Mucosa of stomach (tissue), 1 donor: ENCODE measurements around the gene SLC25A26.

Experiments used
- H3K27me3 ChIP-seq: one replicate; pipeline ENCODE4 v1.7.0; 2013; ENCODE audit warnings: mild to moderate bottlenecking, low read length; ENCODE audit not compliant: control insufficient read depth, insufficient read depth
- H3K36me3 ChIP-seq: one replicate; pipeline ENCODE4 v1.7.0; 2013; ENCODE audit warnings: low read length; ENCODE audit not compliant: control insufficient read depth, insufficient read depth
- H3K4me1 ChIP-seq: one replicate; pipeline ENCODE4 v1.7.0; 2013; ENCODE audit warnings: mild to moderate bottlenecking, low read length; ENCODE audit not compliant: control insufficient read depth, insufficient read depth
- H3K4me3 ChIP-seq: one replicate; pipeline ENCODE4 v1.7.0; 2013; ENCODE audit warnings: low read length
- H3K9ac ChIP-seq: one replicate; pipeline ENCODE4 v1.7.0; 2013; ENCODE audit warnings: mild to moderate bottlenecking, low read length, moderate library complexity
- H3K9me3 ChIP-seq: one replicate; pipeline ENCODE4 v1.7.0; 2013; ENCODE audit warnings: mild to moderate bottlenecking, low read length, moderate library complexity; ENCODE audit not compliant: control insufficient read depth
- donor health status: Pancreatic carcinoma.

The SLC25A26 gene

GRCh38 chr3:66383023-66383422 is 162.2 kb downstream of the SLC25A26 start:
- Histone ChIP-seq H3K9ac (no peak overlapping the region), H3K36me3 (peaks cover 30% of the 10 kb centered on the region), H3K9me3 (no peaks in the 10 kb centered on the region), H3K27me3 (no peaks in the 10 kb centered on the region), H3K4me1 (no peaks in the 10 kb centered on the region), H3K4me3 (no peak overlapping the region)

GRCh38 chr3:66383998-66384745 is 163.4 kb downstream of the SLC25A26 start:
- no peak overlapping the region for H3K4me3 ChIP-seq
- no peaks in the 10 kb centered on the region for H3K27me3 ChIP-seq
- no peaks in the 10 kb centered on the region for H3K4me1 ChIP-seq
- H3K36me3 ChIP-seq = peaks cover 30% of the 10 kb centered on the region
- H3K9me3 ChIP-seq = no peaks in the 10 kb centered on the region
- H3K9ac ChIP-seq = no peak overlapping the region

- no peaks in the 10 kb centered on the region for H3K4me1 ChIP-seq
- H3K27me3 ChIP-seq = no peaks in the 10 kb centered on the region
- no peak overlapping the region for H3K4me3 ChIP-seq
- H3K36me3 ChIP-seq = peaks cover 30% of the 10 kb centered on the region
- H3K9ac ChIP-seq = no peak overlapping the region
- no peaks in the 10 kb centered on the region for H3K9me3 ChIP-seq
These were observed 164.3 kb downstream of the SLC25A26 start for GRCh38 chr3:66385066-66385465.

- H3K27me3 ChIP-seq = no peaks in the 10 kb centered on the region
- no peaks in the 10 kb centered on the region for H3K9me3 ChIP-seq
- H3K36me3 ChIP-seq = peaks cover 27% of the 10 kb centered on the region
- H3K9ac ChIP-seq = no peak overlapping the region
- H3K4me1 ChIP-seq = no peaks in the 10 kb centered on the region
- no peak overlapping the region for H3K4me3 ChIP-seq
These were observed 165.5 kb downstream of the SLC25A26 start for GRCh38 chr3:66386011-66386924.

- Histone ChIP-seq H3K4me3 (no peak overlapping the region), H3K9me3 (no peaks in the 10 kb centered on the region), H3K4me1 (no peaks in the 10 kb centered on the region), H3K9ac (no peak overlapping the region), H3K36me3 (peaks cover 20% of the 10 kb centered on the region), H3K27me3 (no peaks in the 10 kb centered on the region)
These were observed 166.3 kb downstream of the SLC25A26 start for GRCh38 chr3:66386925-66387650.

- Histone ChIP-seq H3K36me3 (peaks cover 11% of the 10 kb centered on the region), H3K4me1 (peaks cover 9% of the 10 kb centered on the region), H3K9me3 (no peaks in the 10 kb centered on the region), H3K9ac (no peak overlapping the region), H3K4me3 (no peak overlapping the region), H3K27me3 (no peaks in the 10 kb centered on the region)
These were observed 169.2 kb downstream of the SLC25A26 start for GRCh38 chr3:66390013-66390412.

GRCh38 chr3:66392512-66392911 is 171.7 kb downstream of the SLC25A26 start:
- Histone ChIP-seq H3K4me3 (no peak overlapping the region), H3K36me3 (peaks cover under 1% of the 10 kb centered on the region), H3K9me3 (no peaks in the 10 kb centered on the region)

GRCh38 chr3:66392966-66393332 is 172.1 kb downstream of the SLC25A26 start:
- no peaks in the 10 kb centered on the region for H3K9me3 ChIP-seq
- no peak overlapping the region for H3K9ac ChIP-seq
- H3K27me3 ChIP-seq = no peaks in the 10 kb centered on the region
- H3K4me3 ChIP-seq = no peak overlapping the region
- H3K4me1 ChIP-seq = peaks cover 9% of the 10 kb centered on the region
- H3K36me3 ChIP-seq = peaks cover 5% of the 10 kb centered on the region

More at GRCh38 chr3:66392512-66392911, 171.7 kb downstream of the SLC25A26 start:
- Histone ChIP-seq H3K9ac (no peak overlapping the region), H3K27me3 (no peaks in the 10 kb centered on the region), H3K4me1 (peaks cover 9% of the 10 kb centered on the region)

GRCh38 chr3:66393333-66394005 is 172.7 kb downstream of the SLC25A26 start:
- no peaks in the 10 kb centered on the region for H3K27me3 ChIP-seq
- H3K4me1 ChIP-seq = peaks cover 9% of the 10 kb centered on the region
- no peak overlapping the region for H3K9ac ChIP-seq
- H3K36me3 ChIP-seq = peaks cover 10% of the 10 kb centered on the region
- no peaks in the 10 kb centered on the region for H3K9me3 ChIP-seq
- no peak overlapping the region for H3K4me3 ChIP-seq

GRCh38 chr3:66394019-66394752 is 173.4 kb downstream of the SLC25A26 start:
- no peak overlapping the region for H3K4me3 ChIP-seq
- no peak overlapping the region for H3K9ac ChIP-seq
- H3K27me3 ChIP-seq = no peaks in the 10 kb centered on the region
- peaks cover 11% of the 10 kb centered on the region for H3K36me3 ChIP-seq
- H3K4me1 ChIP-seq = peaks cover 9% of the 10 kb centered on the region
- H3K9me3 ChIP-seq = no peaks in the 10 kb centered on the region

- Histone ChIP-seq H3K9ac (no peak overlapping the region), H3K4me3 (no peak overlapping the region), H3K27me3 (no peaks in the 10 kb centered on the region), H3K36me3 (peaks cover 11% of the 10 kb centered on the region), H3K4me1 (peaks cover 9% of the 10 kb centered on the region), H3K9me3 (no peaks in the 10 kb centered on the region)
These were observed 174.0 kb downstream of the SLC25A26 start for GRCh38 chr3:66394753-66395249.
